HUES48 (cell line): Measurements from ENCODE around the gene CYBC1.

Source experiments
- H3K27ac ChIP-seq: one replicate; pipeline ENCODE4 v1.7.0; 2013; ENCODE audit warnings: low read depth, low read length, inconsistent platforms
- H3K27me3 ChIP-seq: 2 replicates; pipeline ENCODE4 v1.6.1; 2013; ENCODE audit warnings: mild to moderate bottlenecking, low read length; ENCODE audit not compliant: control insufficient read depth, insufficient read depth
- H3K36me3 ChIP-seq: 2 replicates; pipeline ENCODE4 v1.6.1; 2013; ENCODE audit warnings: low read length; ENCODE audit not compliant: control insufficient read depth, insufficient read depth
- H3K4me1 ChIP-seq: 2 replicates; pipeline ENCODE4 v1.6.1; 2013; ENCODE audit warnings: mild to moderate bottlenecking, low read length; ENCODE audit not compliant: control insufficient read depth, insufficient read depth
- H3K4me3 ChIP-seq: 2 replicates; pipeline ENCODE4 v1.5.1; 2013; ENCODE audit warnings: mild to moderate bottlenecking, low read depth, low read length
- H3K9ac ChIP-seq: 2 replicates; pipeline ENCODE4 v1.6.1; 2013; ENCODE audit warnings: mild to moderate bottlenecking, low read depth, low read length, moderate library complexity
- H3K9me3 ChIP-seq: 2 replicates; pipeline ENCODE4 v1.6.1; 2013; ENCODE audit warnings: low read length; ENCODE audit not compliant: control insufficient read depth, insufficient read depth

Gene CYBC1

GRCh38 chr17:82439829-82440365 lies 10.7 kb downstream of the CYBC1 start:
- H3K27me3 ChIP-seq = no peaks in the 10 kb centered on the region
- H3K9ac ChIP-seq = no peak overlapping the region
- H3K9me3 ChIP-seq = no peaks in the 10 kb centered on the region
- H3K27ac ChIP-seq = no peak overlapping the region
- H3K4me1 ChIP-seq = peaks cover 9% of the 10 kb centered on the region; the same call in 1 of the 2 replicates
- H3K4me3 ChIP-seq = no peak overlapping the region
- peaks cover 32% of the 10 kb centered on the region for H3K36me3 ChIP-seq

- Histone ChIP-seq H3K27ac (no peak overlapping the region), H3K4me1 (peaks cover 9% of the 10 kb centered on the region; the same call in 1 of the 2 replicates), H3K9me3 (no peaks in the 10 kb centered on the region), H3K27me3 (no peaks in the 10 kb centered on the region), H3K4me3 (no peak overlapping the region), H3K36me3 (peaks cover 26% of the 10 kb centered on the region), H3K9ac (no peak overlapping the region)
These were observed 11.2 kb downstream of the CYBC1 start for GRCh38 chr17:82439194-82439828.

GRCh38 chr17:82438401-82439193 lies 12.0 kb downstream of the CYBC1 start:
- H3K4me3 ChIP-seq = no peak overlapping the region
- no peaks in the 10 kb centered on the region for H3K27me3 ChIP-seq
- H3K36me3 ChIP-seq = peaks cover 22% of the 10 kb centered on the region
- no peak overlapping the region for H3K27ac ChIP-seq
- no peak overlapping the region for H3K9ac ChIP-seq
- no peaks in the 10 kb centered on the region for H3K9me3 ChIP-seq
- peaks cover 9% of the 10 kb centered on the region; the same call in 1 of the 2 replicates for H3K4me1 ChIP-seq

GRCh38 chr17:82437325-82437668 lies 13.3 kb downstream of the CYBC1 start:
- Histone ChIP-seq H3K4me1 (peaks cover 9% of the 10 kb centered on the region; the same call in 1 of the 2 replicates), H3K9me3 (no peaks in the 10 kb centered on the region), H3K9ac (no peak overlapping the region), H3K27ac (no peak overlapping the region), H3K27me3 (no peaks in the 10 kb centered on the region), H3K4me3 (no peak overlapping the region), H3K36me3 (peaks cover 11% of the 10 kb centered on the region; the same call in 1 of the 2 replicates)

GRCh38 chr17:82436601-82437324 lies 13.8 kb downstream of the CYBC1 start:
- Histone ChIP-seq H3K4me1 (peaks cover 9% of the 10 kb centered on the region; the same call in 1 of the 2 replicates), H3K9me3 (no peaks in the 10 kb centered on the region), H3K27me3 (no peaks in the 10 kb centered on the region), H3K4me3 (no peak overlapping the region), H3K36me3 (peaks cover 6% of the 10 kb centered on the region; the same call in 1 of the 2 replicates), H3K9ac (no peak overlapping the region), H3K27ac (no peak overlapping the region)

- Histone ChIP-seq H3K36me3 (peaks cover 6% of the 10 kb centered on the region; the same call in 1 of the 2 replicates), H3K27me3 (no peaks in the 10 kb centered on the region), H3K27ac (no peak overlapping the region), H3K4me1 (peaks cover 7% of the 10 kb centered on the region; the same call in 1 of the 2 replicates), H3K4me3 (no peak overlapping the region), H3K9me3 (no peaks in the 10 kb centered on the region), H3K9ac (no peak overlapping the region)
These were observed 14.7 kb downstream of the CYBC1 start for GRCh38 chr17:82435601-82436583.

GRCh38 chr17:82435103-82435502 lies 15.4 kb downstream of the CYBC1 start:
- Histone ChIP-seq H3K4me3 (no peak overlapping the region), H3K27me3 (no peaks in the 10 kb centered on the region), H3K4me1 (no peaks in the 10 kb centered on the region), H3K36me3 (peaks cover 6% of the 10 kb centered on the region; the same call in 1 of the 2 replicates), H3K9ac (no peak overlapping the region), H3K27ac (no peak overlapping the region), H3K9me3 (no peaks in the 10 kb centered on the region)

- no peak overlapping the region for H3K4me3 ChIP-seq
- H3K36me3 ChIP-seq = peaks cover 6% of the 10 kb centered on the region; the same call in 1 of the 2 replicates
- H3K9me3 ChIP-seq = no peaks in the 10 kb centered on the region
- H3K27ac ChIP-seq = no peak overlapping the region
- no peaks in the 10 kb centered on the region for H3K4me1 ChIP-seq
- no peak overlapping the region for H3K9ac ChIP-seq
- H3K27me3 ChIP-seq = no peaks in the 10 kb centered on the region
These were observed 16.4 kb downstream of the CYBC1 start for GRCh38 chr17:82434216-82434565.

- Histone ChIP-seq H3K4me3 (no peak overlapping the region), H3K27me3 (no peaks in the 10 kb centered on the region), H3K27ac (no peak overlapping the region), H3K36me3 (peaks cover 6% of the 10 kb centered on the region; the same call in 1 of the 2 replicates), H3K9me3 (no peaks in the 10 kb centered on the region), H3K4me1 (no peaks in the 10 kb centered on the region), H3K9ac (no peak overlapping the region)
These were observed 16.9 kb downstream of the CYBC1 start for GRCh38 chr17:82433560-82434215.
